Vagina (tissue), 2 donors: ENCODE measurements around the gene EFEMP1.

ENCODE experiments used
- CTCF ChIP-seq, 3 experiments: fragments of 450-650 bp in 2 of 3; fragments of 200-600 bp in 1 of 3; sonication (generic) in 1 of 3; IDR thresholded peaks; one replicate each; pipeline ENCODE4 v1.5.1; 2017 to 2019; ENCODE audit warnings: antibody characterized with exemption in 3 of 3, mild to moderate bottlenecking in 2 of 3, moderate library complexity in 2 of 3
- POLR2A ChIP-seq, 2 donors: fragments of 450-650 bp; IDR thresholded peaks; one replicate each; pipeline ENCODE4 v1.6.1; 2017; ENCODE audit warnings: antibody characterized with exemption in 2 of 2, mild to moderate bottlenecking in 2 of 2, moderate library complexity in 2 of 2
- POLR2AphosphoS5 ChIP-seq, 2 donors: sonication (generic); formaldehyde crosslinking; IDR thresholded peaks; one replicate each; pipeline ENCODE4 v1.9.0; 2017; ENCODE audit warnings: antibody characterized with exemption in 2 of 2, mild to moderate bottlenecking in 2 of 2, low read depth in 1 of 2; ENCODE audit not compliant: insufficient read depth in 1 of 2

GRCh38 chr2:55919574-55919973, 4.0 kb downstream of the EFEMP1 start:
- no peak for TF ChIP-seq CTCF (IDR thresholded peaks at IDR 0.05)
- no peak for TF ChIP-seq POLR2A (IDR thresholded peaks at IDR 0.05)
- TF ChIP-seq POLR2AphosphoS5 (IDR thresholded peaks at IDR 0.05; ENCODE audit: insufficient read depth in 1 of 2, low read depth in 1 of 2), result no peak
